Measurements from ENCODE around the gene LGALS3BP. TPM values are rescaled to one million over a fixed set of nuclear protein-coding genes. Genes with fewer than 3 reads are reported as not detected.

Gene LGALS3BP
- total RNA-seq, 1 experiment from 2014 or later, result 69.8 TPM

GRCh38 chr17:79019261-79019631 lies 39.5 kb upstream of the LGALS3BP start:
- Histone ChIP-seq H2BK15ac (ENCODE audit: low read depth, low read length) (no peak overlapping the region), H3K27ac (ENCODE audit: insufficient read length, low read depth, low read length) (no peak overlapping the region), H3K79me2 (ENCODE audit: insufficient read depth, low read length) (no peaks in the 10 kb centered on the region), H3K23me2 (ENCODE audit: insufficient read length, low read depth, low read length, poor library complexity, severe bottlenecking) (peaks cover 7% of the 10 kb centered on the region), H2AK5ac (ENCODE audit: insufficient read length, low read length) (no peak overlapping the region), H4K8ac (replicated peaks; ENCODE audit: insufficient read length, low read depth, low read length) (no peak overlapping the region), H3K9me3 (ENCODE audit: control insufficient read depth, low read depth, low read length) (no peaks in the 10 kb centered on the region), H3K79me1 (ENCODE audit: insufficient read depth, low read depth, low read length, poor library complexity, severe bottlenecking) (no peaks in the 10 kb centered on the region), H3K14ac (ENCODE audit: insufficient read depth, low read length) (no peak overlapping the region), H2BK20ac (ENCODE audit: low read depth, low read length, poor library complexity, severe bottlenecking) (no peak overlapping the region), H3K18ac (ENCODE audit: insufficient read length, low read depth, low read length) (no peak overlapping the region), H3K4me1 (ENCODE audit: insufficient read depth, low read length) (no peaks in the 10 kb centered on the region), H4K91ac (ENCODE audit: insufficient read length, low read depth, low read length) (no peak overlapping the region), H3K4ac (ENCODE audit: low read depth, low read length) (no peak overlapping the region), H2AFZ (ENCODE audit: low read length) (no peak overlapping the region), H3K56ac (ENCODE audit: insufficient read length, low read depth, low read length) (no peak overlapping the region), H2BK5ac (ENCODE audit: insufficient read length, low read length) (no peak overlapping the region), H4K20me1 (ENCODE audit: control insufficient read depth, insufficient read depth, insufficient read length) (no peaks in the 10 kb centered on the region), H4K5ac (ENCODE audit: insufficient read length, low read depth, low read length) (no peak overlapping the region), H3K23ac (ENCODE audit: insufficient read length, low read depth, low read length) (no peak overlapping the region), H3K9ac (ENCODE audit: extremely low read depth, insufficient read length, low read length) (no peak overlapping the region), H3K4me2 (ENCODE audit: insufficient read depth, insufficient read length, low read length) (no peak overlapping the region), H2BK12ac (ENCODE audit: insufficient read length, low read depth, low read length) (no peak overlapping the region), H3K27me3 (ENCODE audit: insufficient read depth, low read length) (peaks cover 25% of the 10 kb centered on the region; the same call in 1 of the 2 replicates), H2BK120ac (ENCODE audit: low read depth, low read length, poor library complexity, severe bottlenecking) (no peak overlapping the region), H3T11ph (ENCODE audit: low read length) (no peak overlapping the region)
- H3K36me3 Mint-ChIP-seq (ENCODE audit: insufficient read depth in 1 of 3, low read depth in 3 of 3), result peaks cover 2 to 5% (median 2%) of the 10 kb centered on the region in 3 experiments; a peak in 4 of 7 replicates
- H3K4me1 Mint-ChIP-seq, result peaks cover 12 to 16% of the 10 kb centered on the region in 2 experiments
- H3K27ac Mint-ChIP-seq, result no peak overlapping the region
- no peak for TF ChIP-seq CTCF (conservative IDR thresholded peaks at IDR 0.05)
- no CpG with 5 or more reads among the region's 2 CpGs for WGBS (ENCODE audit: extremely low coverage, insufficient read length, low lambda C conversion rate)
- H3K9me3 Mint-ChIP-seq, result peaks cover 17 to 22% of the 10 kb centered on the region in 2 experiments
- DNase-seq, result no peak
- H3K27me3 Mint-ChIP-seq (ENCODE audit: low read depth), result peaks cover 81% of the 10 kb centered on the region
- no peak overlapping the region for H3K4me3 Mint-ChIP-seq
